Measurements from ENCODE around the gene IFITM1.
"Not testable (repeated sequence)": the region's sequence is repeated elsewhere in the genome, so short reads cannot be mapped to it uniquely, and the experiment has no call there.

The IFITM1 gene

GRCh38 chr11:360326-361280 lies 46.8 kb downstream of the IFITM1 start:
- in situ Hi-C loops (cut with HindIII; ENCODE audit: low sequenced_read_pairs): no loop called here

- in situ Hi-C loops (cut with HindIII; ENCODE audit: low sequenced_read_pairs): no loop called here
Observed at GRCh38 chr11:362642-363442, 49.0 kb downstream of the IFITM1 start.

- in situ Hi-C loops (cut with HindIII; ENCODE audit: low sequenced_read_pairs): not testable (repeated sequence)
Observed at GRCh38 chr11:363443-363805, 49.6 kb downstream of the IFITM1 start.

GRCh38 chr11:363948-364761 lies 50.3 kb downstream of the IFITM1 start:
- in situ Hi-C loops (cut with HindIII; ENCODE audit: low sequenced_read_pairs): no loop called here
